GM21723 (cell line): ENCODE measurements around the gene CEND1.

Experiments
- ATAC-seq: cut with Tn5 transposase; IDR thresholded peaks from one replicate; pipeline ENCODE4 v1.9.1; 2021; ENCODE audit warnings: mild to moderate bottlenecking, moderate library complexity; ENCODE audit not compliant: unreplicated experiment

Gene CEND1

DNA sequence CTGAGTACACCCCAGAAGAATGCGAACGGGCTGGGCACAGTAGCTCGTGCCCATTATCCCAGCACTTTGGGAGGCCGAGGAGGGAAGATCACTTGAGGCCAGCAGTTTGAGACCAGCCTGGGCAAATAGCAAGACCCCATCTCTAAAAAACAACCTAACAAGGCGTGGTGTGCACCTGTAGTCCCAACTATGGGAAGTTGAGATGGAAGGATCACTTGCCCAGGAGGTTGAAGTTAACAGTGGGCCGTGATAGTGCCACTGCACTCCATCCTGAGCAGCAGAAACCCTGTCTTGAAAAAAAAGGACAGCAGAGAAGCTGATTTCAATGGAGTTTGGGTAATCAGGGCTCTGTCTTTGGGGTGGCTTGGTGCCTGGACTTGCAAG, 23.2 kb upstream of the CEND1 start:
- no peak for ATAC-seq

DNA sequence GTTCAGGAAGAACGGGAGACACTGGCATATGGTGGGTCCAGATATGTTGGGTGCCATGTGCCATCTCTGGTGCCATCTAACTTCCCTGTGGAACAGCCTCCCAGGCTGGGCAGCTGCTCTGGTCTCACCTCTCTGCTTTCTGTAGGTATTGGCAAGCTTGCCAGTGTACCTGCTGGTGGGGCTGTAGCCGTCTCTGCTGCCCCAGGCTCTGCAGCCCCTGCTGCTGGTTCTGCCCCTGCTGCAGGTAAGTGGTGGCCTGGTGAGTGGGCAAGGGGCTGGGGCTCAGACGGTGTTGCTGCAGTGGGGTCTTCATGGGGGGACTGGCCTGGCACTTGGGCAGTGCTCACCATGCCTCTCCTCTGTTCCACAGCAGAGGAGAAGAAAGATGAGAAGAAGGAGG, 22.5 kb upstream of the CEND1 start:
- ATAC-seq: no peak

GRCh38 chr11:811446-812245, 21.8 kb upstream of the CEND1 start:
- no peak for ATAC-seq

DNA sequence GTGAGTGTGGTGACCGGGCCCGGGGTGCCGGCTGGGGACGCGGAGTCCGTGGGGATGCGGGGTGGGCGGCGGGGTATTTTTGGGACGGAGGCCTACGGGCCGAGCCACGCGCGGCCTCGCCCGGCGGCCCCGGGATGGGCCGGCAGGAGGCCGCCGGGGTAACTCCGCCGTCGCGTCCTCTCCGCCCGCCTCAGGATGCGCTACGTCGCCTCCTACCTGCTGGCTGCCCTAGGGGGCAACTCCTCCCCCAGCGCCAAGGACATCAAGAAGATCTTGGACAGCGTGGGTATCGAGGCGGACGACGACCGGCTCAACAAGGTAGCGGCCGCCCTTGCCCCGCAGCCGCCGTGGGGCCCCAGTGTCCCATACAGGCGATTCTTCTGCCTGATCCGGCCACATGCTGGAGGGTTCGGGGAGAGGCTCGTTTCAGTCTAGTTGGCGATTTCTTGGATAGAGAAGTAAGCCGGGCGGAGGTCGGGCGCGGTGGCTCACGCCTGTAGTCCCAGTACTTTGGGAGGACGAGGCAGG, 20.2 kb upstream of the CEND1 start:
- peak; percentile 6 for ATAC-seq

- peak; percentile 75 for ATAC-seq
Observed at GRCh38 chr11:809287-810039, 19.6 kb upstream of the CEND1 start, which contains the start of gene RPLP2. Gene RPLP2, plus strand, starts transcription at chr11:809967. Its CDS starts 268 bp downstream, at chr11:810235.

DNA sequence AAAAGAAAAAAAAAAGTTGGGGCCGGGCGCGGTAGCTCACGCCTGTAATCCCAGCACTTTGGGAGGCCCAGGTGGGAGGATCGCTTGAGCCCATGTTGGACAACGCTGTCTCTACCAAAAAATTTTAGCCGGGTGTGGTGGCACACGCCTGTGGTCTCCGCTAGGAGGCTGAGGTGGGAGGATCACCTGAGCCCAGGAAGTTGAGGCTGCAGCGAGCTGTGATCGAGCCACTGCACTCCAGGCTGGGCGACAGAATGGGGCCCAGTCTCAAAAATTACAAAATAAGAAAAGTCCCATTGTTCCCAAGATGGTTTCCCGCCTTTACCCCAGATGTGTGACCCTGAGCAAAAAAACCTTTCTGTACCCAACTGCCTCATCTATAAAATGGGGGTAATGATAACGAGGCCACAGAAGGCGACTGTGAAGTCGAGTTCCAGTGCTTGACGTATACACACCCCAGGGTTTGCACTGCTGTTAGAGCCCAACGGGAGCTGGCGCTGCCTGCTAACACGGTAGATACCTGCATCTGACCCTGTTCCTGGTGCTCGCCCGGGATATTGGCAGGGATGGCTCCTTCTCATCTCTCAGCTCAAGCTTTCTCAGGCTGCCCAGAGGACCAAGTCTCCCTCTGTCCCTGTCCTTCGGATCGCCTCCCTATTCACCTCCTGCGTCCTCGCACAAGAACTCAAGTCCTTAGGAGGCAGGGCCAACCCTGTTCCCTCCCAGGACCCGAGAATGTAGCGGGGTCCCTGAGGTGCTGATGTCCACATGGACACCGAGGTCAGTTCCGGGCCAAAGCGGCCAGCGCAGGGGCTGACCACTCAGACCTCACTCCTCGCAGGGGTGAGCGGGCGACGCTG, 18.8 kb upstream of the CEND1 start:
- ATAC-seq: peak; percentile 1

- ATAC-seq: no peak
Observed at GRCh38 chr11:804599-804964, 14.7 kb upstream of the CEND1 start.

GRCh38 chr11:803770-804598, 14.1 kb upstream of the CEND1 start:
- no peak for ATAC-seq

DNA sequence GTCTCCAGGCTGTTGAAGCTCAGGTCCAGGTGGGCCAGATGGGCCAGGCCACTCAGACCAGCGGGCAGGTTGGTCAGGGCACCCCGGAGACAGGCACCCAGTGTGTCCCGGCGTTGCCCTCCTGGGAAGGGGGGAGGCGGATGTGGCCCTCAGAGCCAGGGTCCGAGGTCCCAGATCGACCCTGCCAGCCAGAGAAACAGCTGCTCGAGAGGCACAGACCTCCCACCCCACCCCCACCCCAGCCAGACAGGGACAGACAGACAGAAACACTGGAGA, 13.5 kb upstream of the CEND1 start:
- ATAC-seq: no peak

DNA sequence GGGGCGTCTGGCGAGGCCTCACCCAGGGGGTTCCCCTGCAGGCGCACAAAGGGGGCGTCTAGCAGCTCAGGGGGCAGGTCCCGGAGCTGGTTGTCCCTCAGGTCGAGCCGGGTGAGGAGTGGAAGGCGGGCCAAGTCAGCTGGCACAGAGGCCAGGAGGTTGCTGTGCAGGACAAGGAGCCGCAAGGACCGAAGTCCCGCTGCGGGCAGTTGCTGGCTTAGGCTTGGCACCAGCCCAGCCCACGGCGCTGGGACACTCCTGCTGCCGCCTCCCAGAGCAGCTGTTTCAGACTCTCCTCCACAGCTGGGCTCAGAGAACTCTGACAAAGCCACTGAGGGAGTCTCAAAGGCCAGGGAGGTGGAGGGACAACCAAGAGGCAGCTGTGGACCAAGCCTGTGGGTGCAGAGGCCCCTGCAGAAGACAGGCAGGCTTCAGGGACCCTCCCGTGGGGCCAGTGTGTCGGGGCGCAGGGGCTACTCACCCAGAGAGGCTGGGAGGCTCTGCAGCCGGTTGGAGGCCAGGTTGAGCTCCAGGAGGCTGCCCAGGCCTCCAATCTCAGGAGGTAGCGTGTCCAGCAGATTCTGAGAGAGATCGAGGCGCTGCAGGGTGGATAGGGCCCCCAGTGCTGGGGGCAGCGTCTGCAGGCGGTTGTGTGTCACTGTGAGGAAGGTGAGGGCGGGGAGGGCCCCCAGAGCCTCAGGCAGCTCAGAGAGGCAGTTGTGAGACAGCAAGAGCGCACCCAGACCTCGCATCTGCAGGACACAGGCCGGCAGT, 13.0 kb upstream of the CEND1 start:
- no peak for ATAC-seq

DNA sequence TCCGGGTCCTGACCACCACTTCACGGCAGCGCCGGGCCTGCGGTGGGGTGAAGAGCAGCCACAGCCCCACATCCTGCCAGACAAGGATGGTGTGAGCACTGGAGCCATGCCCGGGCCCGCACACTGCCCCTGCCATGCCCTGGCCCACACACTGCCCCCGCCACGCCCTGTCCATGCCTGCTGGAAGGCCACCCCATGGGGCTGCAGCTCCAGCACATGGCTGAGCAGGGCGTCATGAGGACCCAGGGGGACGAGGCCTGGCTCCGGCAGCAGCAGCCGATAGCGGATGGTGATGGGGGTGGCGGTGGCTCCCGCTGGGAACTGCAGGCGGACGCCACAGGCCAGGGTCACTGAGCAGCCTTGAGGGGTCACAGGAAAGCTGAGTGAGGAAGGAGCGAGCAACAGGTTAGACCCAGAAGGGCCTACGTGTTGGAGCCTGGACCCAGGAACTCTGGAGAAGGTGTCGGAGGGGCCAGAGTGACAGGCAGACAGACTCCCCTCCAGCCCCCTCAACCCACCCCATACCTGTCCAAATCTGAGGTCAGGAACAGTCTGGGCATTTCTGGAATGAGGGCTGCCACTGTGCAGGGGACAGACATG, 12.2 kb upstream of the CEND1 start:
- no peak for ATAC-seq

GRCh38 chr11:801097-801780, 11.3 kb upstream of the CEND1 start:
- ATAC-seq: no peak

- no peak for ATAC-seq
Observed at GRCh38 chr11:800473-800872, 10.6 kb upstream of the CEND1 start.

GRCh38 chr11:799641-800316, 9.9 kb upstream of the CEND1 start:
- no peak for ATAC-seq

GRCh38 chr11:798093-798713, 8.3 kb upstream of the CEND1 start, which contains the start of gene SLC25A22:
Gene SLC25A22, minus strand, starts transcription at chr11:798281. Its CDS starts 3,275 bp downstream, at chr11:795006.
- peak; percentile 67 for ATAC-seq

GRCh38 chr11:797296-798092, 7.6 kb upstream of the CEND1 start:
- peak; percentile 45 for ATAC-seq
